Keratinocyte (primary cell): Measurements from ENCODE around the gene GLS.

Experiments used
- EZH2 ChIP-seq: IDR thresholded peaks from one replicate; pipeline ENCODE4 v1.6.1; 2012; ENCODE audit warnings: inconsistent platforms, mild to moderate bottlenecking, low read length, moderate library complexity
- TF ChIP-seq, protein P1 (sequence below), 3 experiments: IDR thresholded peaks in 1 of 3; conservative IDR thresholded peaks in 1 of 3; optimal IDR thresholded peaks in 1 of 3; 2 replicates in 2 of 3; 3 replicates in 1 of 3; pipeline versions ENCODE3 to v1.5.1; 2011; ENCODE audit warnings: low read length in 3 of 3, mild to moderate bottlenecking in 3 of 3, moderate library complexity in 2 of 3, control low read depth in 1 of 3, inconsistent platforms in 1 of 3; ENCODE audit not compliant: insufficient read depth in 2 of 3; ENCODE audit errors: extremely low read depth in 1 of 3

DNA sequence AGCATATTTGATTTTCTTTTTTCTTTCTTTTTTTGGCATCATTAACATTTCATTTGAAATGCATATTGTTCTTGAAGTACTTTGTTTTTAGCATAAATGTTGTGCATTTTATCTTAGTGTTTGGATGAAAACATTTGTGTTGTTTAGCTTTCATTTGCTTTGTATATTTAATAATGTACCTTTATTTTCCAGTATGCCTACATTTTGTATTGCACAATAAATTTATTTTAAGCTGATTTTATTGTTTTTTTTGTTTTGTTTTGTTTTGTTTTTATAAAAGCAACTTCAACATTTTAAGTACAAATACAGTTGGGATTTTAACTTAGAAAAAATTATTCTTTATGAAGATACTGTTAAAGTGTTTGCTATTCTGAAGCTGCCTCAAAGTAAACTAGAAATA, 54.4 kb downstream of the GLS start:
- TF ChIP-seq EZH2, result no peak
- TF ChIP-seq, protein P1, sequence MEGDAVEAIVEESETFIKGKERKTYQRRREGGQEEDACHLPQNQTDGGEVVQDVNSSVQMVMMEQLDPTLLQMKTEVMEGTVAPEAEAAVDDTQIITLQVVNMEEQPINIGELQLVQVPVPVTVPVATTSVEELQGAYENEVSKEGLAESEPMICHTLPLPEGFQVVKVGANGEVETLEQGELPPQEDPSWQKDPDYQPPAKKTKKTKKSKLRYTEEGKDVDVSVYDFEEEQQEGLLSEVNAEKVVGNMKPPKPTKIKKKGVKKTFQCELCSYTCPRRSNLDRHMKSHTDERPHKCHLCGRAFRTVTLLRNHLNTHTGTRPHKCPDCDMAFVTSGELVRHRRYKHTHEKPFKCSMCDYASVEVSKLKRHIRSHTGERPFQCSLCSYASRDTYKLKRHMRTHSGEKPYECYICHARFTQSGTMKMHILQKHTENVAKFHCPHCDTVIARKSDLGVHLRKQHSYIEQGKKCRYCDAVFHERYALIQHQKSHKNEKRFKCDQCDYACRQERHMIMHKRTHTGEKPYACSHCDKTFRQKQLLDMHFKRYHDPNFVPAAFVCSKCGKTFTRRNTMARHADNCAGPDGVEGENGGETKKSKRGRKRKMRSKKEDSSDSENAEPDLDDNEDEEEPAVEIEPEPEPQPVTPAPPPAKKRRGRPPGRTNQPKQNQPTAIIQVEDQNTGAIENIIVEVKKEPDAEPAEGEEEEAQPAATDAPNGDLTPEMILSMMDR (optimal IDR thresholded peaks at IDR 0.05 in 1 of 3, IDR thresholded peaks at IDR 0.05 in 1 of 3, conservative IDR thresholded peaks at IDR 0.05 in 1 of 3; ENCODE audit: extremely low read depth in 1 of 3, insufficient read depth in 2 of 3, low read length in 3 of 3), result no peak
